ENCODE results near the gene ELMO1. TPM values are rescaled to one million over a fixed set of nuclear protein-coding genes. Genes with fewer than 3 reads are reported as not detected.

The ELMO1 gene
- total RNA-seq, 4 donors from 2014 or later = 24.6 to 120 (median 71.9) TPM

- no peak for DNase-seq
- in situ Hi-C loops (cut with MboI; ENCODE audit: low pct_ligation_motif_present in 1 of 4, low pct_unique_long_range_greater_than_20kb in 1 of 4, low sequenced_read_pairs in 3 of 4) = no loop called here
- intact Hi-C loops (cut with DNase I; ENCODE audit: low total_unique reads) = no loop called here
- H3K36me3 ChIP-seq = no peaks in the 10 kb centered on the region
- H3K27me3 ChIP-seq = no peaks in the 10 kb centered on the region
- H3K4me1 ChIP-seq = peaks cover 0 to 11% (median 0%) of the 10 kb centered on the region in 4 donors
- no peak overlapping the region for H3K4me3 ChIP-seq
- no peak overlapping the region for H3K27ac ChIP-seq
- TF ChIP-seq POLR2A (IDR thresholded peaks at IDR 0.05) = no peak
- peak in 1 of 3 donors; percentile 19 for TF ChIP-seq POLR2AphosphoS5 (IDR thresholded peaks at IDR 0.05)
- WGBS, 2 donors (ENCODE audit: low coverage in 1 of 2) = 61% methylated on average over 4 of the region's 4 CpGs; no CpG with 5 or more reads in 1 of the 2 donors
- H3K9me3 ChIP-seq = no peaks in the 10 kb centered on the region
These were observed 320.2 kb downstream of the ELMO1 start for GRCh38 chr7:37128327-37129034.

DNA sequence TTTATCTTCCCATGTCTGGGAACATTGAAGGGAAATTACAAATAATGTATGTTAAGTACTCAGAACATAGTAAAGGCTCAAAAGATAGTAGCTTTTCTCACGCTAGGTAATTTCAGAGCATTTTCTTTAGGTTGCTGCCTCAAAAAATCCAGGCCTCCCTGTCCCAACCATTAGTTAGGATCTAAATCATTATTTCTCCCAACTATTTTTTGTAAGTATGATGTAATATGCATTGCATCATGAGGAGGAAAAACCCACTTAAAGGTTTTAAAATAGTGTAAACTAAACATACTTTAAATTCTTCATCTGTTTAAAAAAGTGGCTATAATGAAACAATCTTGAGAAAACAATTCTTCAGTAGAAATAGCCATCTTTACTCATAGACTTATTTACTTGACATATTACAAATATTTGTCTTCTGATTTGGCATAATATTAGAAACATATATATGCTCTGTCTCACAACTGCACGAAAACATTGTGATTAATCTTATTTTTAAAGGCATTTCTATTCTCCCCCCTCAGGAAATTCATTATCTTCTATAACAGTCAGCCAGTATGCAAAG lies 329.3 kb downstream of the ELMO1 start:
- Histone ChIP-seq H3K36me3 (no peaks in the 10 kb centered on the region), H3K27ac (no peak overlapping the region), H3K9me3 (no peaks in the 10 kb centered on the region), H3K27me3 (no peaks in the 10 kb centered on the region), H3K4me1 (no peaks in the 10 kb centered on the region), H3K4me3 (no peak overlapping the region)
- intact Hi-C loops (cut with DNase I; ENCODE audit: low total_unique reads) (no loop called here), in situ Hi-C loops (cut with MboI; ENCODE audit: low pct_ligation_motif_present in 1 of 4, low pct_unique_long_range_greater_than_20kb in 1 of 4, low sequenced_read_pairs in 3 of 4) (no loop called here)
- no peak for DNase-seq
- TF ChIP-seq CTCF (IDR thresholded peaks at IDR 0.05) (no peak), POLR2A (IDR thresholded peaks at IDR 0.05) (no peak), POLR2AphosphoS5 (IDR thresholded peaks at IDR 0.05) (no peak), EP300 (IDR thresholded peaks at IDR 0.05; ENCODE audit: low read depth) (no peak)
- WGBS, 2 donors (ENCODE audit: low coverage in 1 of 2) = 75 to 78% methylated on average over 2 of the region's 2 CpGs

DNA sequence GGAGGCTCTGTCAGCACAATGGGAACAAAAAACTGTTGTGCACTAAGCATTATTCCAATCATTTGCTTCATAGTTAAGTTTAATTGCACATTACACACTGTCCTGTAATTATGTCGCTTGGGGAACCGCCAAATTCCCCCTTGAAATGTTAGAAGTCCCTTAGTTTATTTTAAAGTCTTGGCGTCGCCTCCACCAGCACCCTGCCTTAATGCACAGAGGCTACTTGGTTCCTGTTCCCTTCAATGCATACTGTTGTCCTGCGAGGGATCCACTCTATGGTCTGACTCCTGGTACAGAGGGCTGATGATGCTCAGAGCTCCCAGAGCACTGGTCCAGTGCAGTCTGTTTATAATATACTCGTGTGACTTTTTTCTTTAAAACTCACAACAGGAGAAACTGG lies 330.7 kb downstream of the ELMO1 start:
- no peak for DNase-seq
- no peaks in the 10 kb centered on the region for H3K27me3 ChIP-seq
- H3K27ac ChIP-seq = no peak overlapping the region
- in situ Hi-C loops (cut with MboI; ENCODE audit: low pct_ligation_motif_present in 1 of 4, low pct_unique_long_range_greater_than_20kb in 1 of 4, low sequenced_read_pairs in 3 of 4) = no loop called here
- WGBS, 2 donors (ENCODE audit: low coverage in 1 of 2) = 61 to 76% methylated on average over 3 to 6 of the region's 6 CpGs
- no peaks in the 10 kb centered on the region for H3K9me3 ChIP-seq
- no peaks in the 10 kb centered on the region for H3K36me3 ChIP-seq
- intact Hi-C loops (cut with DNase I; ENCODE audit: low total_unique reads) = no loop called here
- no peak overlapping the region for H3K4me3 ChIP-seq
- no peaks in the 10 kb centered on the region for H3K4me1 ChIP-seq
- TF ChIP-seq POLR2A (IDR thresholded peaks at IDR 0.05) = no peak
- TF ChIP-seq CTCF (IDR thresholded peaks at IDR 0.05) = no peak

DNA sequence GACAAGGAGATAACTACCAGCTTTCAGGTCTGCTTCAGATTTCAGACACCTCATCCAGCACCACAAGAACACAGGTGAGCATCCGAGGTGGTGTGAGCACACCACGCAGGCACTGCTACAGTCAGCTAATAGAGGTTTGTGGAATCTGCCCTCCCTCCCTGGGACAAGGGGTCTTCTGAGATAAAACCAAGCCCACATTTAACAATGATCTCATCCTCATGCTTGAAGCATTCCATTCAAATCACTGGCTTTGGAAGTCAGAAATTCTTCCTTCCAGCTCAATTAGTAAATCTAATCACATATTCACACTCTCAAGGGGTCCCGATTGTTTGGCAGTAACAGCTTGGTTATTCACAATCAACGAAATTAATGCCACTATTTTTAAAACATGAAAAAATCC lies 331.4 kb downstream of the ELMO1 start:
- TF ChIP-seq CTCF (IDR thresholded peaks at IDR 0.05) (no peak), EP300 (IDR thresholded peaks at IDR 0.05; ENCODE audit: low read depth) (no peak), POLR2AphosphoS5 (IDR thresholded peaks at IDR 0.05) (no peak), POLR2A (IDR thresholded peaks at IDR 0.05) (no peak)
- no peak overlapping the region for H3K27ac ChIP-seq
- intact Hi-C loops (cut with DNase I; ENCODE audit: low total_unique reads) = no loop called here
- 82 to 83% methylated on average over 2 to 4 of the region's 4 CpGs for WGBS, 2 donors (ENCODE audit: low coverage in 1 of 2)
- H3K4me3 ChIP-seq = no peak overlapping the region
- in situ Hi-C loops (cut with MboI; ENCODE audit: low pct_ligation_motif_present in 1 of 4, low pct_unique_long_range_greater_than_20kb in 1 of 4, low sequenced_read_pairs in 3 of 4) = no loop called here
- no peaks in the 10 kb centered on the region for H3K9me3 ChIP-seq
- DNase-seq = no peak
- H3K27me3 ChIP-seq = no peaks in the 10 kb centered on the region
- no peaks in the 10 kb centered on the region for H3K4me1 ChIP-seq
- no peaks in the 10 kb centered on the region for H3K36me3 ChIP-seq

Measured in transverse colon (tissue), 4 donors.